ENCODE data around the gene VPS16. TPM values are rescaled to one million over a fixed set of nuclear protein-coding genes. Genes with fewer than 3 reads are reported as not detected.
A peak's percentile ranks its signal among the peaks of the same experiment; 100 is the strongest.

The VPS16 gene
- polyA plus RNA-seq, 1 experiment, result 33.5 TPM

- H3K9me3 ChIP-seq (ENCODE audit: control insufficient read depth, insufficient read depth, low read length), result peaks cover 5% of the 10 kb centered on the region
- peaks cover 46% of the 10 kb centered on the region for H3K27me3 ChIP-seq (ENCODE audit: control insufficient read depth, insufficient read depth, low read length)
- no peak for TF ChIP-seq CTCF (IDR thresholded peaks at IDR 0.05; ENCODE audit: low read depth, low read length)
- CTCF ChIA-PET, result no interaction called here
- POLR2A ChIA-PET, result no interaction called here
- no peak for DNase-seq (ENCODE audit: low read depth, low spot score)
- H3K27ac ChIP-seq (ENCODE audit: low read depth, low read length), result no peak overlapping the region
- H3K4me3 ChIP-seq (ENCODE audit: low read depth, low read length), result peak overlapping the region; percentile 66
Measured at GRCh38 chr20:2799271-2799670, 41.3 kb upstream of the VPS16 start.

- peaks cover 5% of the 10 kb centered on the region for H3K9me3 ChIP-seq (ENCODE audit: control insufficient read depth, insufficient read depth, low read length)
- no peak overlapping the region for H3K27ac ChIP-seq (ENCODE audit: low read depth, low read length)
- peaks cover 53% of the 10 kb centered on the region for H3K27me3 ChIP-seq (ENCODE audit: control insufficient read depth, insufficient read depth, low read length)
- DNase-seq (ENCODE audit: low read depth, low spot score), result no peak
- ChIA-PET CTCF (interaction anchor here (1.2 kb wide), 1 partner anchor 52 kb away, joined by 5 read pairs; no protein-coding TSS in a partner anchor), POLR2A (no interaction called here)
- peak overlapping the region; percentile 66 for H3K4me3 ChIP-seq (ENCODE audit: low read depth, low read length)
- TF ChIP-seq CTCF (IDR thresholded peaks at IDR 0.05; ENCODE audit: low read depth, low read length), result no peak
Measured at GRCh38 chr20:2799688-2800520, 40.6 kb upstream of the VPS16 start.

- H3K9me3 ChIP-seq (ENCODE audit: control insufficient read depth, insufficient read depth, low read length), result peaks cover 5% of the 10 kb centered on the region
- ChIA-PET POLR2A (interaction anchor here (0.6 kb wide), 1 partner anchor 13 kb away, joined by 3 read pairs; no protein-coding TSS in a partner anchor), CTCF (interaction anchor here (1.2 kb wide), 1 partner anchor 51 kb away, joined by 5 read pairs; no protein-coding TSS in a partner anchor)
- DNase-seq (ENCODE audit: low read depth, low spot score), result no peak
- H3K4me3 ChIP-seq (ENCODE audit: low read depth, low read length), result peak within 1 kb of the TSS; percentile 66
- H3K27me3 ChIP-seq (ENCODE audit: control insufficient read depth, insufficient read depth, low read length), result peaks cover 61% of the 10 kb centered on the region
- no peak for TF ChIP-seq CTCF (IDR thresholded peaks at IDR 0.05; ENCODE audit: low read depth, low read length)
- H3K27ac ChIP-seq (ENCODE audit: low read depth, low read length), result no peak within 1 kb of the TSS
Measured at GRCh38 chr20:2800521-2801285, 39.8 kb upstream of the VPS16 start, which contains the start of gene CPXM1. CPXM1 (minus strand) TSS chr20:2800627; CDS start chr20:2800572, 55 bp downstream.

GRCh38 chr20:2801286-2801728, 39.2 kb upstream of the VPS16 start:
- Histone ChIP-seq H3K27me3 (ENCODE audit: control insufficient read depth, insufficient read depth, low read length) (peaks cover 63% of the 10 kb centered on the region), H3K9me3 (ENCODE audit: control insufficient read depth, insufficient read depth, low read length) (peaks cover 5% of the 10 kb centered on the region), H3K27ac (ENCODE audit: low read depth, low read length) (no peak overlapping the region), H3K4me3 (ENCODE audit: low read depth, low read length) (peak overlapping the region; percentile 45)
- POLR2A ChIA-PET, result interaction anchor here (0.6 kb wide), 1 partner anchor 13 kb away, joined by 3 read pairs; no protein-coding TSS in a partner anchor
- CTCF ChIA-PET, result interaction anchor here (1.2 kb wide), 1 partner anchor 51 kb away, joined by 5 read pairs; no protein-coding TSS in a partner anchor
- no peak for DNase-seq (ENCODE audit: low read depth, low spot score)
- no peak for TF ChIP-seq CTCF (IDR thresholded peaks at IDR 0.05; ENCODE audit: low read depth, low read length)

Data from AG04450 (cell line).